ENCODE data around the gene CCDC157. TPM values are rescaled to one million over a fixed set of nuclear protein-coding genes. Genes with fewer than 3 reads are reported as not detected.

Gene CCDC157
- total RNA-seq, 1 experiment from 2014 or later, result 1.2 TPM

GRCh38 chr22:30320021-30320556 lies 36.7 kb upstream of the CCDC157 start:
- peaks cover 10% of the 10 kb centered on the region; the same call in 1 of the 2 replicates for H3K4me1 ChIP-seq
- H3K4me3 ChIP-seq, result no peak overlapping the region
- DNase-seq, result no peak
- no peaks in the 10 kb centered on the region for H3K9me3 ChIP-seq (replicated peaks)
- no peaks in the 10 kb centered on the region for H3K36me3 ChIP-seq
- H3K27ac ChIP-seq, result no peak overlapping the region
- H3K27me3 ChIP-seq, result no peaks in the 10 kb centered on the region

DNA sequence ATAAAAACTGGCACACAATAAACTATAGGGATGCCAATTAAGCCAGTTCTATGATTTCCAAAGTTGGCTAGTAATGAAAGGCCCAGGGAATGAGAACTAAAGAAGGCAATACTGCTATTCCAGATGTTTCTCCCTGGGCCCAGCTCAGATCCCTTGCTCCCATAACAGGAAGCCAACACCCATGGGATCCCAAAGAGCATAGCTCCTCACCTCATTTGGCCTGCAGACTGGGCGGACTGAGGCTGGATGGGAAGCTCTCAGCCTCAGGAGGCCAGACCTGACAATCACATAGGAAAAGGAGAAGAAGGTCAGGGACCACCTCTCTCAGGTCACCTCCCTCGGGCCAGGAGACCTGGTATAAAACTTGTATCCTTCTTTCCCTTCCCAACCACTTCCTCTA lies 35.3 kb upstream of the CCDC157 start:
- H3K27ac ChIP-seq, result no peak overlapping the region
- no peaks in the 10 kb centered on the region for H3K9me3 ChIP-seq (replicated peaks)
- DNase-seq, result no peak
- H3K27me3 ChIP-seq, result no peaks in the 10 kb centered on the region
- H3K4me3 ChIP-seq, result no peak overlapping the region
- peaks cover 17% of the 10 kb centered on the region for H3K4me1 ChIP-seq
- H3K36me3 ChIP-seq, result no peaks in the 10 kb centered on the region

GRCh38 chr22:30323246-30323645 lies 33.6 kb upstream of the CCDC157 start:
- Histone ChIP-seq H3K27ac (no peak overlapping the region), H3K27me3 (no peaks in the 10 kb centered on the region), H3K4me3 (no peak overlapping the region), H3K9me3 (replicated peaks) (no peaks in the 10 kb centered on the region), H3K36me3 (no peaks in the 10 kb centered on the region), H3K4me1 (peaks cover 17% of the 10 kb centered on the region)
- no peak for DNase-seq

DNA sequence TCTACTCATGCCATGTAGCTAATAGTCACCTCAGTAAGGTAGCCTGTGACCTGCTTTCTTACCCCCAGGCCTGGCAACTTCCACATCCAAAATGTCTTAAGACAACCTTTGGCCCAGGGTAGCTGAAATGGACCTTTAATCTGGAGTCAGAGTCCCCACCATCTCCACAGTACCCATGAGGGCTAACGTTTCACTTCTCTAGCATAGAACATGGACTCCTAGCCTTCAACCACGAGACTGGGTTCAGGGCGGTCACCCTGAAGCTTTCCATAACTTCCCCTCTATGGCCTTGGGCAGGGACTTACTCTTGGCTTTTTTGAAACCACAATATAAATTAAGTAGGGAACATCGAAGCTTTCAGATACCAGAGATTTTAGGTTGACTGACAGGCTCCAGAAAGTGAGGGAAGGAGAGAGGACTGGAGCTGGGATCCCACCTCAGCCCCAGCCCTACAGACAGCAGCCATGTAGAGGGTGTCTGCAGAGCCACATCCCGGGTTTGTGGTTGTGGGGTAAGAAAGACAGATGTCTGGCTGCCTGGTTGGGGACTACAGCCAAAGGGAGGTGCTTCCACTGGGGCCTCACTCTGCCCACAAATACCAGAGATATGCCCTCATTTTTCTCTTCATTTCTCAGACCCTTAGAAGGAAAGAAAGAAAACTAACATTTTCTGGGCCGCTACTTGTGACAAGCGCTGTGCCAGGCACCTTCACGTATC lies 32.6 kb upstream of the CCDC157 start:
- Histone ChIP-seq H3K9me3 (replicated peaks) (no peaks in the 10 kb centered on the region), H3K36me3 (no peaks in the 10 kb centered on the region), H3K27ac (peak overlapping the region; percentile 34), H3K27me3 (no peaks in the 10 kb centered on the region), H3K4me3 (no peak overlapping the region), H3K4me1 (peaks cover 17% of the 10 kb centered on the region)
- DNase-seq, result peak; percentile 30 to 37

- Histone ChIP-seq H3K4me3 (no peak overlapping the region), H3K27me3 (no peaks in the 10 kb centered on the region), H3K27ac (peak overlapping the region; percentile 34), H3K4me1 (peaks cover 17% of the 10 kb centered on the region), H3K36me3 (0 out of 2 replicates have a peak, but pooled peaks cover 5% of the 10 kb centered on the region), H3K9me3 (replicated peaks) (no peaks in the 10 kb centered on the region)
- DNase-seq, result peak; percentile 11 to 33
Observed at GRCh38 chr22:30325065-30325720, 31.6 kb upstream of the CCDC157 start.

DNA sequence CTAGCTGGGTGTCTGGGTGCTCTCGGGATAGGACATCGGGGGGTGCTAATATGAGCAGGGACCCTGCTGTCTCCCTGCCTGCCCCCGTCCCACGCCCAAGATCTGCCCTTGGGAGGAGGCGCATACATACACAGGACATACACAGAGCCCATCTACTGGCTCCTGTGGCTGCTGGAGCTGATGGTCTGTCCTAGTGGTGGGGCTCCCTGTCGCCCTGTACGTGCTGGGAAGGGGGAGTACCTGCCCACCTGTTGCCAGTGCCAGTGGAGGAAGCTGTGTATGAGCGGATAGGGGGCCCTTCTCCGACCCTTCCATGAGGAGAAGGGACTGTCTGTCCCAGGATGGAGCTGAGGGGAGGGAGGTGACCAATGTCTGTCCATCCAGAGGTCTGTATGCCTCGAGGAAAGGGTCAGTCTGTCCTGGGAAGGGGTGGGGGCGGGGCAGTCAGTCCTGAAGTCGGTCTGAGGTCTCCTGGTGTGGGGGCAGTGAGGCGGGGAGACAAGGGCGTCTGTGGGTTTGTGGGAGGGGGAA lies 31.0 kb upstream of the CCDC157 start:
- Histone ChIP-seq H3K4me1 (peaks cover 17% of the 10 kb centered on the region), H3K36me3 (0 out of 2 replicates have a peak, but pooled peaks cover 5% of the 10 kb centered on the region), H3K4me3 (peak overlapping the region; percentile 100), H3K27ac (no peak overlapping the region), H3K27me3 (no peaks in the 10 kb centered on the region), H3K9me3 (replicated peaks) (no peaks in the 10 kb centered on the region)
- peak in 1 of 2 experiments; percentile 7 for DNase-seq

GRCh38 chr22:30326255-30326705 lies 30.5 kb upstream of the CCDC157 start:
- DNase-seq, result peak; percentile 22 to 32
- no peaks in the 10 kb centered on the region for H3K27me3 ChIP-seq
- H3K9me3 ChIP-seq (replicated peaks), result no peaks in the 10 kb centered on the region
- H3K27ac ChIP-seq, result peak overlapping the region; percentile 65
- peaks cover 17% of the 10 kb centered on the region for H3K4me1 ChIP-seq
- H3K36me3 ChIP-seq, result peaks cover 7% of the 10 kb centered on the region
- H3K4me3 ChIP-seq, result peak overlapping the region; percentile 100

DNA sequence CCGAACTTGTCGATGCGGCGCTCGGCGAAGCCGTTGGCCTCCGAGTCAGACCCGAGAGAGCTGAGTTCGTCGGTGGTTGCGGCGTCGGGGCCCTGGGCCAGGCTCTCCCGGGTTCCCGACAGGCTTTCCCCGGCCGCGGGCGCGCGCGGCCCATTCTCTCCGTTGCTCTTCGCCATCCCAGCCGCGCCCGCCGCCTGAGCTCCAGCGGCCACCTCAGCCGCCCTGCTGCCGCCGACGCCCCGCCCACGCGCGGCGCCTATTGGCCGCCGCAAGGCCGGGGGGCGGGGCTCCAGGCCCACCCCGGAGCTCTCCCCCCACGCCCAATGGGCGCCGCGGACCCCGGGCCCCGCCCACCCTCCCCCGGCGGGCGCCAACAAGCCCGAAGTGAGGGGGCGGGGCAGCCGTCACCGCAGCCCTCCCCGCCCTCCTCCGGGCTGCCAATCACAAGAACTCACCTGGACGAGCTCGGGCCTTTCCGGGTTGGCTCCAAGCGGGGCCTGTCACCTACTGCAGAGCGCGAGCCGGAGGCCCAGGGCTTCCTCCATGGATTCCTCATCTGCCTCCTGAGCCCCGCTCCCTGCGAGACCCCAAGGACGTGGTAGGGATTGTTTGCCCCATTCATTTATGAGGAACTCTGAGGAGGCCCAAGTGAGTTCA lies 30.0 kb upstream of the CCDC157 start, which contains the start of gene TBC1D10A:
TBC1D10A (minus strand) TSS at position 236 of the 657 bp plus-strand sequence; CDS start at position 176, 60 bp downstream.
- peak within 1 kb of the TSS; percentile 100 for H3K4me3 ChIP-seq
- peaks cover 17% of the 10 kb centered on the region for H3K4me1 ChIP-seq
- no peaks in the 10 kb centered on the region for H3K9me3 ChIP-seq (replicated peaks)
- H3K27ac ChIP-seq, result peak within 1 kb of the TSS; percentile 65
- H3K27me3 ChIP-seq, result no peaks in the 10 kb centered on the region
- peak; percentile 80 to 87 for DNase-seq
- peaks cover 12% of the 10 kb centered on the region for H3K36me3 ChIP-seq

DNA sequence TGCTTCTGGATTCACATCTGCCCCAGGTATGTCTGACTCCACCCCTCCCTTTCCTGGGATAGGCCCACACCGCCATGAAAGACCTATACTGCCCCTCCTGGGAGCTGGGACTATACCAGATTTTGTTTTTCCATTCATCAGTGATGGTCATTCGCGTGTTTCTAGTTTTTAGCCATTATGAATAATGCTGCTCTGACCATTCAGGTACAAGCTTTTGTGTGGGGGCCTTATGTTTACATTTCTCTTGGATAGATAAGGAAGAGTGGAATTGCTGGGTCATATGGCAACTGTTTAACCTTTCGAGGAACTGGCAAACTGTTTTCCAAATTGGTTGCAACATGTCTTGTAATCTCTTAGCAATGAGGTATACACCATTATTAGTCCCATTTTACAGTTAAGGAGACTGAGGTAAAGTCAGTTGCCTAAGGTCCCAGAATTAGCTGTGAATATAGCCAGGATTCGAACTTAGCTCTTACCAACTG lies 28.9 kb upstream of the CCDC157 start:
- Histone ChIP-seq H3K27ac (no peak overlapping the region), H3K4me3 (no peak overlapping the region), H3K9me3 (replicated peaks) (no peaks in the 10 kb centered on the region), H3K36me3 (peaks cover 21% of the 10 kb centered on the region), H3K27me3 (no peaks in the 10 kb centered on the region), H3K4me1 (peaks cover 17% of the 10 kb centered on the region)
- no peak for DNase-seq

GRCh38 chr22:30328466-30329049 lies 28.2 kb upstream of the CCDC157 start:
- no peak for DNase-seq
- H3K27ac ChIP-seq, result no peak overlapping the region
- H3K27me3 ChIP-seq, result no peaks in the 10 kb centered on the region
- H3K4me1 ChIP-seq, result peaks cover 17% of the 10 kb centered on the region
- H3K36me3 ChIP-seq, result peaks cover 26% of the 10 kb centered on the region
- H3K9me3 ChIP-seq (replicated peaks), result no peaks in the 10 kb centered on the region
- no peak overlapping the region for H3K4me3 ChIP-seq

DNA sequence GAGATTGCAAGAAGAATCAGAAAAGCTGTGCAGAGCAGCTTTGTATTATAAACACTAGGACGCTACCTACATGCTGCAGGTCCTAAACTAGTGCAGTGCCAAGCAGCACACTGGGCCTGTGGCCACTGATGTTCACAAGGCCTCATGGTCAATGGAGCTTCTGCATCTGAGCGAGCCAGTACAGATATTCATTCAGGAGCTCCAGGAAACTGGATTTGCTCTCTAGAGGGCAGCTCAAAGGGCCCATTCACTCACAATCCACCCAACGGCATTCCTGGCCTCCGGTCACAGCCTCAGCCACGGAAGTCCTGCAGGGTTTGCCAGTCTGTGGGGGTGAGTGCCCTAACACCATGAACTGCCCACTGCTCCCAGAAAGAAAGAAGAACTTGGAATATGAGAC lies 24.3 kb upstream of the CCDC157 start:
- Histone ChIP-seq H3K4me3 (no peak overlapping the region), H3K27me3 (no peaks in the 10 kb centered on the region), H3K27ac (no peak overlapping the region), H3K36me3 (peaks cover 63% of the 10 kb centered on the region), H3K9me3 (replicated peaks) (no peaks in the 10 kb centered on the region), H3K4me1 (no peaks in the 10 kb centered on the region)
- DNase-seq, result no peak

GRCh38 chr22:30332994-30333706 lies 23.7 kb upstream of the CCDC157 start:
- Histone ChIP-seq H3K4me1 (no peaks in the 10 kb centered on the region), H3K27ac (no peak overlapping the region), H3K27me3 (no peaks in the 10 kb centered on the region), H3K36me3 (peaks cover 67% of the 10 kb centered on the region), H3K4me3 (no peak overlapping the region), H3K9me3 (replicated peaks) (no peaks in the 10 kb centered on the region)
- DNase-seq, result no peak

DNA sequence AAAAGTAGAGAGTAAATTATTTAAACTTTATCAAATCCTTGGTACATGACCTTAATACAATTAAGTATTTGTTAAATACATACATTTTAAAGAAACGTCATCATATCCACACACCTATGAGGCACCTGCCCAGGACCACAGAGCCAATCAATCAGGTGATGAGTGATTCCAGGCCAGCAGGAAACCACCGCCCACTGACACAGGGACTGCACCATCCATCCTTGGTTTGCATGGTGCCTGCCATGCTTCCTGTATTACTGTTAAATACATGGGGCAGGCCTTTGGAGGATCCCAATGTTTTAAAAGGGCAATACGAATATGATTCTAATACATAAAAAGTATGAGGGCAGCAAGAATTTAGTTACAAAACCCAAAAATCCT lies 23.1 kb upstream of the CCDC157 start:
- DNase-seq, result no peak
- Histone ChIP-seq H3K4me1 (no peaks in the 10 kb centered on the region), H3K36me3 (peaks cover 73% of the 10 kb centered on the region), H3K4me3 (no peak overlapping the region), H3K27ac (no peak overlapping the region), H3K27me3 (no peaks in the 10 kb centered on the region), H3K9me3 (replicated peaks) (no peaks in the 10 kb centered on the region)

DNA sequence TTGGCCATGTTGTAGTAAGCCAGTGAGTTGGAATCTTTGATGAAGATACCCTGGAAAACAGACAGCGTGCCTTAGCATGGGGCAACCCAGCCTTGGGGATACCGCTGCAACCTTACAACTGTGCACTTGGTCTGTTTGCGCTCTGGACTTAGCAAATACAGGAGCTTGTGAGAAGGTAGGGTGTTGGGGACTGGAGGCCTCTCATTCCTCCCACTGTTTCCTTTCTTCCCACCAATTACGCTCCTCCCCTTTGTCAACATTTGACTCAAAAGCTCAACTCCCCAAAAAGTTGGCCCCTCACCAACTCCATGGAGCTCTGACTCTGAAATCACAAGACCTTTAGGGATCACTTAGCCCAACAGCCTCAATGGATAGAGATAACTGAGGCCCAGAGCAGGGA lies 22.2 kb upstream of the CCDC157 start:
- Histone ChIP-seq H3K36me3 (peaks cover 77% of the 10 kb centered on the region), H3K4me3 (no peak overlapping the region)

More for the DNA sequence above, 22.2 kb upstream of the CCDC157 start:
- DNase-seq, result no peak
- Histone ChIP-seq H3K4me1 (no peaks in the 10 kb centered on the region), H3K27ac (no peak overlapping the region), H3K27me3 (no peaks in the 10 kb centered on the region), H3K9me3 (replicated peaks) (no peaks in the 10 kb centered on the region)
